NCI-H146 (cell line): ENCODE results near the gene CDH15.
A peak's percentile ranks its signal among the peaks of the same experiment; 100 is the strongest.
"Not testable (repeated sequence)": the region's sequence is repeated elsewhere in the genome, so short reads cannot be mapped to it uniquely, and the experiment has no call there.

Experiments
- DNase-seq: peaks from one replicate; lab custom pipeline; 2025; lab: John Stamatoyannopoulos, UW

CDH15 gene

GRCh38 chr16:89155851-89156739, 15.5 kb upstream of the CDH15 start:
- no peak for DNase-seq

- no peak for DNase-seq
These were observed 14.6 kb upstream of the CDH15 start for GRCh38 chr16:89156740-89157645.

GRCh38 chr16:89157778-89158177, 13.8 kb upstream of the CDH15 start:
- DNase-seq: no peak

GRCh38 chr16:89159066-89159849, 12.3 kb upstream of the CDH15 start:
- no peak for DNase-seq

GRCh38 chr16:89159850-89160354, 11.6 kb upstream of the CDH15 start:
- no peak for DNase-seq

- no peak for DNase-seq
These were observed 10.4 kb upstream of the CDH15 start for GRCh38 chr16:89160977-89161701.

GRCh38 chr16:89161763-89162713, 9.5 kb upstream of the CDH15 start:
- DNase-seq: no peak

- DNase-seq: no peak
These were observed 8.3 kb upstream of the CDH15 start for GRCh38 chr16:89163297-89163696.

- DNase-seq: no peak
These were observed 7.1 kb upstream of the CDH15 start for GRCh38 chr16:89164436-89164835.

GRCh38 chr16:89164847-89165680, 6.5 kb upstream of the CDH15 start:
- no peak for DNase-seq

- DNase-seq: not testable (repeated sequence)
These were observed 5.9 kb upstream of the CDH15 start for GRCh38 chr16:89165681-89165979.

- DNase-seq: no peak
These were observed 4.7 kb upstream of the CDH15 start for GRCh38 chr16:89166696-89167424.

GRCh38 chr16:89167425-89167941, 4.1 kb upstream of the CDH15 start:
- DNase-seq: peak; percentile 73

- DNase-seq: no peak
These were observed 3.0 kb upstream of the CDH15 start for GRCh38 chr16:89168381-89169189.

- no peak for DNase-seq
These were observed 1.8 kb upstream of the CDH15 start for GRCh38 chr16:89169778-89170177.

- peak; percentile 71 for DNase-seq
These were observed 967 bp upstream of the CDH15 start for GRCh38 chr16:89170346-89171215.

- DNase-seq: no peak
These were observed 601 bp downstream of the CDH15 start for GRCh38 chr16:89172171-89172527.
